ENCODE results near the gene SCUBE1.

DNA sequence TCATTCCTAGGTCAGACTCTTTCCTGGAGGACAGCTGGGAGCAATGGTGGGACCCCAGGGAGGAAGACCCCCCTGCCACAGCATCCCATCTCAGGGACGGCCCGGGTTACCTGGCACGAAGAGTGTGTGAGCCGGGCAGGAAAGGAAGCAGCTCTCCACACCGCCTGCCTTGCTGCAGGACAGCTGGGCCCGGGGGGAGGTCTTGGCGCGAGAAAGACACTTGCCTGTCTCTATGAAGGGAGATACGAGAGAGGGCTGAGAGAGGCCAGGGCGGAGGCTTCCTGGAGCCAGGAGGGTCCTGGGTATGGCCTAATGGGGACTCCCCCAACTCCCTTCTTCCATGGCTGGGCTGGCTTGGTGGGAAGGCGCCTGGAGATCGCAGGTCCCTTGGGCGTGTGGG lies 120.2 kb downstream of the SCUBE1 start:
- no peak for TF ChIP-seq CTCF (IDR thresholded peaks at IDR 0.05; ENCODE audit: extremely low read depth in 1 of 2, insufficient read depth in 1 of 2, low read depth in 1 of 2, low read length in 2 of 2)
- no peak for TF ChIP-seq POLR2A (IDR thresholded peaks at IDR 0.05; ENCODE audit: low read depth, low read length)
- no peak for TF ChIP-seq MYC (IDR thresholded peaks at IDR 0.05; ENCODE audit: low read depth, low read length)
- TF ChIP-seq EZH2 (IDR thresholded peaks at IDR 0.05; ENCODE audit: borderline replicate concordance, low read depth, low read length, severe bottlenecking) = no peak
- no peak for TF ChIP-seq POLR2AphosphoS5 (IDR thresholded peaks at IDR 0.05; ENCODE audit: insufficient read depth, low read depth, low read length)

All from endothelial cell of umbilical vein (primary cell).